ENCODE data around the gene KCNT1.

- TF ChIP-seq SIN3A (IDR thresholded peaks at IDR 0.05; ENCODE audit: borderline replicate concordance, insufficient read depth, low read length) (no peak), POLR2AphosphoS5 (IDR thresholded peaks at IDR 0.05; ENCODE audit: low read depth, low read length) (no peak), TAF1 (IDR thresholded peaks at IDR 0.05; ENCODE audit: borderline replicate concordance, insufficient read depth, low read length) (no peak), REST (IDR thresholded peaks at IDR 0.05; ENCODE audit: insufficient read depth in 1 of 2, low read depth in 2 of 2, low read length in 2 of 2) (no peak), FOXP2 (optimal IDR thresholded peaks at IDR 0.05; ENCODE audit: borderline replicate concordance, extremely low read depth, extremely low read length, insufficient read depth) (no peak)
These were observed 16.6 kb downstream of the KCNT1 start for GRCh38 chr9:135718616-135719015.

Data from PFSK-1 (cell line).